ENCODE results near the gene NRG4.
"Not testable (repeated sequence)": the region's sequence is repeated elsewhere in the genome, so short reads cannot be mapped to it uniquely, and the experiment has no call there.

The NRG4 gene

GRCh38 chr15:75992897-75993296 lies 19.3 kb downstream of the NRG4 start:
- no peak for DNase-seq

DNA sequence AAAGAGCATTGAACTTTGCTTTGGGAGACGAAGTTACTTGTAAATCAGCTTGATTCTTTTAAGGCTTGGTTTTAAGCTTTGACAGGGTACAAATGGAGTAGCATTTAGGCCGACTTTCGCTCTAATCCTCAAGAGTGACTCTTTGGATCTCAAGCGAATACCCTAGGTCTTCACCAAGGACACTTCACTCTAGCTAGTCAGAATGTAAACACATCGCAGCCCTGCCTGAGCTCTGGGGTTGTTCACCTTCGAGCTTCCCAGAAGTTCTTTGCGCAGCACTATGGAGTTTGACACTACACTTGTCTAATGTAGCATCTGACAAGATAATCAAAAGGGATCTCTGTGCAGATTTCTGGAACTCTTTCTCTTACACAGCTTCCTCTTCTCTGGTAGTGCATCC lies 22.3 kb downstream of the NRG4 start:
- DNase-seq, result no peak

DNA sequence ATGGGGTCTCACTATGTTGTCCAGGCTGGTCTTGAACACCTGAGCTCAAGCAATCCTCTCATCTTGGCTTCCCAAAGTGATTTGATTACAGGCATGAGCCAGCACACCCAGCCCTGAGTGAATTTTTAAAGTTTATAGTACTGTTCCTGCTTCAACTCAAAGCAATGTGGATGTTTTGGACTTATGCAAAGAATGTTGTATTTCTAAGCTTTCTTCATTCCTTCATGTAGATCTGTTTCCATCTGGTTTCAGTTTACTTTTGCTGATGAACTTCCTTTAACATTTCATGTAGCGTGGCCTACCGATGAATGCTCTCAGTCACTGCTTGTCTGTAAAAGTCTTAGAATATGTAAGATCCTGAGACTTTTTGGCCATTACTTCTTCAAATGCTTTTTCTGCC lies 23.2 kb downstream of the NRG4 start:
- no peak for DNase-seq

DNA sequence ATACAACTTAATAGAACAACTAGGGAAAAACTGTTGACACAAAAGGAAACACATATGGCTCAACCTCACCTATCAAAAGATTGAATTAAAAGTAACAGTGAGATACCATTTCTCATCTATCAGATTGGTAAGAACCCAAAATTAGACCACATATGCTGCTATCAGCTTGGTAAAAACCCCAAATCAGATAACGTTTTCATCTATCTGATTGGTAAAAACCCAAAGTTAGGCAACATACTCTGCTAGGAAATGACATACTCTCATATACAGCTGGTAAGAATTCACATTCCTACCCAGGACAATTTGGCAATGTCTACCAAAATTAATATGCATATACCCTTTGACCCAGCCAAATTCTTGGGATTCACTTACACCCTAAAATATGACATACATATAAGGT lies 26.3 kb downstream of the NRG4 start:
- no peak for DNase-seq

- not testable (repeated sequence) for DNase-seq
Observed at GRCh38 chr15:75984706-75985105, 27.5 kb downstream of the NRG4 start.

DNA sequence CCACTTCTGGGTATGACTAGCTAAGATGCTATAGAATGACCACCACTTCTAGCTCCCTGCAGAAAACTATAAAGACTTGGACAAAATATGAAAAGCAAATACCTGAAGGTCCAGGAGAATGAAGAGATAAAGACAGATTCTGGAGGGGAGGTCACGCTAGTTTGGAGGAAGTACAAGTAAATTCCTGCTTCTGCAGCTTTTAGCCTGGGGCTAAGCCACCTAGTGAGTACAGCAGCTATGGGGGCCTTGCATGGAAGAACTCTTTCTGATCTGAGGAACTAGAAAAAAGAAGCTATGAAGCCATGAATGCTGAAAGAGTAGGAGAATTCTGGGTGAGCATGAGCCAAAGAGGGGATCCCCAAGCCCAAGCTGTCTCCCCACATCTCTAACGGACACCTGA lies 29.8 kb downstream of the NRG4 start:
- no peak for DNase-seq

DNA sequence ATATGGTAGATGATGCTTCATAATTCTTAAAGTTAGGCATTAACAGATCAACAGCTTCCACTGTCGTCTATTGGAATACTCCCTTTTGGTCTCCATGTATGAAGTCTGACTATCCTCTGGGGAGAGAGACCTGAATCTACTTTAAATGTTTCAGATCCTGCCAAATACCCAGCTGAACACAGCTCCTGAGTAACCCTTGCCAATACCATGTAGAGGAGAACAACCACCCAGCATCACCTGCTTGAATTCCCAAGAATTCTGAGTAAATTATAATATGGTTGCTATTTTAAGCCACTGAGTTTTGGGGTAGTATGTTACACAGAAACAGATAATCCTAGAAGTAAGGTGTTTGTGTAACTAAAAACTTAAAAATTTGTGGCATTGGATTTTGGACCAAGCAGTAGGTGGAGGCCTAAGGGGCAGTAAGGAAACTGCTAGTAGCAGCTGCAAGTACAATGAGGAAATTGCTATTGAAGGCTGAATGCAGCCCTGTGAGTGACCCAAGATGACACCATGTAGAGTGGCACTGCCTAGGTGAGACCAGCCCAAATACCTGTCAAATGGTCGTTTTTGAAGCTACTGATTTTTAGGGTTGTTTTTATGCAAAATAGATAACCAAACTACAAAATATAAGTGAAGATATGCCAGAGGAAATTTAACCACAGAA lies 30.9 kb downstream of the NRG4 start:
- DNase-seq, result no peak

GRCh38 chr15:75976766-75977165 lies 35.5 kb downstream of the NRG4 start:
- not testable (repeated sequence) for DNase-seq

DNA sequence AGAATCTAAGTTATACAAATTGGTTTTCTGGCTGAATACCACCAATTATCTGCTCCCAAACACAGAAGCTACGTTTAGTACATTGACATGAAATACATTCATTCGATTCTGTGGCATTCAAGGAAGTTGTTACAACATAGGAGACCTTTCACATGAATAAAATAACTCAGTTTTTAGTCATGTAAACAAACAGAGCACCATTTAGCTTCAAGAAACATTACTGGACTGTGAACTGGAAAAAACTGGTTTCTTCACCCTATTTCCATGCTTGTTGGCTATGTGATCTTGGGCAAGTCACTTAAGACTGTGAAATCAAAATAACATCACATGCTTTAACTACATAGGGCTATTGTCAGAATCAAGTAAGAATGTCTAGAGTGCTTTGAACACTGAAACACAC lies 46.2 kb downstream of the NRG4 start:
- DNase-seq, result no peak

- DNase-seq, result no peak
Observed at GRCh38 chr15:75961331-75961730, 50.9 kb downstream of the NRG4 start.

DNA sequence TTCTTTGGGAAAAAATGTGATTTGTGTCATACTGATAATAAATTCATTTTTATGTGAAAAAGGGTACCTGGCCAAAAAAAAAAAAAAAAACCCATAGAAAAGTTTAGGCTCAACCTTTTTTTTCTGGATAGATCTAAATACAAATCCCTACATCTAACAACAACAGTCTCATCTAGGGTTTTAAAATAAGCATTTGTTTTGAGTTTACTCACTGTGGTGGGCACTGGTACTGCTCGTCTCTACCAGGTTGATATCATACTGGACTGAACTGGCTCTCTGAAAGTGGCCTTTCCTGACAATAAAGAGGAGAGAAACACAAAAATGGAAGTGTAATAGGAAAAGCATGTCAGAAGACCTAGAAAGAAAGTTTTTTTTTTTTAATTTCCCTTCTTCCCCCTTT lies 56.5 kb downstream of the NRG4 start:
- no peak for DNase-seq

- no peak for DNase-seq
Observed at GRCh38 chr15:75952525-75952924, 59.7 kb downstream of the NRG4 start.

DNA sequence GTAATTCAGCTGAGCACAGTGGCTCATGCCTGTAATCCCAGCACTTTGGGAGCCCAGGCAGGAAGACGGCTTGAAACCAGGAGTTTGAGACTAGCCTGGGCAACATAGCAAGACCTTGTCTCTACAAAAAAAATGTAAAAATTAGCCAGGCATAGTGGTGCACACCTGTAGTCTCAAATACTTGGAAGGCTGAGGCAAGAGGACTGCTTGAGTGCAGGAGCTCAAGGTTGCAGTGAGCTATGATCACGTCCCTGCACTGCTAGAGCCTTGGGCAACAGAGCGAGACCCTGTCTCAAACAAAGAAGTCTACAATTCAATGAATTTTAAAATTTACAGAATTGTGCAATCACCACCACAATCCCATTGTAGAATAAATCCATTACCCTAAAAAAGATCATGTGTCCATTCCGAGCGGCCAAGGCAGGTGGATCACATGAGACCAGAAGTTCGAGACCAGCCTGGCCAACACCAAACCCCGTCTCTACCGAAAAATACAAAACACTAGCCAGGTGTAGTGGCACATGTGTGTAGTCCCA lies 63.4 kb downstream of the NRG4 start:
- DNase-seq, result no peak

DNA sequence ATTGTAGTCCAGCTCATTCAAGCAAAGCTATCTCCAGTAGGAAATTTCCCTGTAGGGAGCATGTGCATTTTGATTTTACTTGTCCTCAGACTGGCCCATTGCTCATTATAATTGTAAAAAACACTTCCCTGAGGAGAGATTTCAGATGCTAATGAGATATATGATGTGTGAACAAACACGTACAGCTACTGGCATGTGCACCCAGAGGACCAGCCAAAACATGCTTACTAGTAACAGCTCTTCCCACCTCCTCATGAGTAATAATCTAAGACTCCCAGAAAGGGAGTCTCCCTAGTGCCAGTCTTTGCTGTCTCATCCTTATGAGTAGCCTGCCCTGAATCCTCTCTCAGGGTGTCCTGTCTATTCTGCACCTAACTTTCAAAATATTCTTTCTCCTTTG lies 65.1 kb downstream of the NRG4 start:
- no peak for DNase-seq

DNA sequence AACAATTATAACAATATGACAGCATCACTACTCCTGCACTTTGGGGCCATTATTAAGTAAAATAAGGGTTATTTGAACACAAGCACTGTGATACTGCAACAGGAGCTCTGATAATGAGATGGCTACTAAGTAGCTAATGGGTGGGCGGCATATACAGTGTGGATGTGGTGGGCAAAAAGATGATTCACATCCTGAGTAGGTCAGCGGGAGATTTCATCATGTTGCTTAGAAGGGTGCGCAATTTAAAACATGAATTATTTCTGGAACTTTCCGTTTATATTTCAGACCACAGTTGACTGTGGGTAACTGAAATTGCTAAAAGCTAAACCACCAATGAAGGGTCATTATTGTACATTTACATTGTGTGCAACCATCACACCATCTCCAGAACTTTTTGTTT lies 66.3 kb downstream of the NRG4 start:
- no peak for DNase-seq

- no peak for DNase-seq
Observed at GRCh38 chr15:75943713-75944215, 68.5 kb downstream of the NRG4 start.

- no peak for DNase-seq
Observed at GRCh38 chr15:75943246-75943645, 69.0 kb downstream of the NRG4 start.

- DNase-seq, result no peak
Observed at GRCh38 chr15:75942464-75942863, 69.8 kb downstream of the NRG4 start.

- no peak for DNase-seq
Observed at GRCh38 chr15:75930866-75931265, 81.4 kb downstream of the NRG4 start.

GRCh38 chr15:75929799-75930565 lies 82.2 kb downstream of the NRG4 start:
- no peak for DNase-seq

DNA sequence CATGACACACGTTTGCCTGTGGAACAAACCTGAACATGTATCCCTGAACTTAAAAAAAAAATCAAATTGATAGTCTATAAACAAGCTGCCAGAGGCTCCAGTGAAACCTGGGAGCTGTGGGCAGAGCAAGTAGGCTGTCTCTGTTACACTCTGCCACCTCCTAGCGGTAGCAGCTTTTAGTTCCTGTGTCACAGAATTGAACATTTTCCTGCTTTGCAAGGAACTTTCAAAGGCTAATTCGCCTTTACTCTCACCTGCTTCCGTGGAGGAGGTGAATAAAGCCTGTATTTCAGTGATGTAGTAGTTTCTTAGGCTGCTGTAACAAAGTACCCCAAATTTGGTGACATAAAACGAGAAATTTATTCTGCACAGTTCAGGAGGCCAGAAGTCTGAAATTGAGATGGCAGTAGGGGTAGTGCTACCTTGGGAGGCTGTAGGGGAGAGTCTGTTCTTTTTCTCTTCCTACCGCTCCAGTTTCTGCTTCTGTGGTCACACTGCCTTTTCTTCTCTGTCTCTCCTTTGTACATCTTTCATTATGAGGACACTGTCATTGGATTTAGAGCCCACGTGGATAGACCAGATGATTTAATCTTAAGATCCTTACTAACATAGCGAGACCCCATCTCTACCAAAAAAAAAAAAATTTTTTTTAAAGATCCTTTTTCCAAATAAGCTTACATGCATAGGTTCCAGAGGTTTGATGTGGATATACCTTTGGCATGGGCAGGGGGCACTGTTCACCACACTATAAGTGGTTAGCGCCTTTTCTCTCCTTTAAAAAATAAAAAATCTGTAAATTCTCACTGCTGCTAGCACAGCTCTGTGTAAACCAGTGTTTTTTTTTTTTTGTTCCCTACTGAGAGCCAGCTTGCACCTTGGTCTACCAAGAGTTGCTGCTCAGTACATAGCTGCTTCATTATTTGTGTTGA lies 83.3 kb downstream of the NRG4 start:
- no peak for DNase-seq

GRCh38 chr15:75927601-75928000 lies 84.6 kb downstream of the NRG4 start:
- no peak for DNase-seq

GRCh38 chr15:75926931-75927330 lies 85.3 kb downstream of the NRG4 start:
- DNase-seq, result no peak

Measured in activated naive CD4-positive, alpha-beta T cell treated with anti-CD3 and anti-CD28 coated beads, Interleukin-2, amount 50 U/mL, for 16 hours (primary cell).